ENCODE measurements around the gene VIPAS39.
"Not testable (repeated sequence)": the region's sequence is repeated elsewhere in the genome, so short reads cannot be mapped to it uniquely, and the experiment has no call there.

The VIPAS39 gene

GRCh38 chr14:77470224-77470870 is 12.9 kb upstream of the VIPAS39 start:
- DNase-seq (ENCODE audit: low spot score) = no peak

GRCh38 chr14:77469539-77469938 is 12.1 kb upstream of the VIPAS39 start:
- no peak for DNase-seq (ENCODE audit: low spot score)

GRCh38 chr14:77469067-77469505 is 11.7 kb upstream of the VIPAS39 start:
- DNase-seq (ENCODE audit: low spot score) = no peak

- no peak for DNase-seq (ENCODE audit: low spot score)
These were observed 10.4 kb upstream of the VIPAS39 start for GRCh38 chr14:77467801-77468200.

- peak; percentile 64 for DNase-seq (ENCODE audit: low spot score)
These were observed 1.8 kb upstream of the VIPAS39 start for GRCh38 chr14:77459072-77459723.

- peak; percentile 13 for DNase-seq (ENCODE audit: low spot score)
These were observed 999 bp upstream of the VIPAS39 start for GRCh38 chr14:77458249-77458950.

GRCh38 chr14:77457115-77457521 is 283 bp downstream of the VIPAS39 start:
- DNase-seq (ENCODE audit: low spot score) = no peak

GRCh38 chr14:77455966-77456640 is 1.3 kb downstream of the VIPAS39 start:
- DNase-seq (ENCODE audit: low spot score) = no peak

- DNase-seq (ENCODE audit: low spot score) = no peak
These were observed 15.2 kb downstream of the VIPAS39 start for GRCh38 chr14:77442196-77442595.

GRCh38 chr14:77439861-77440260 is 17.5 kb downstream of the VIPAS39 start:
- no peak for DNase-seq (ENCODE audit: low spot score)

- no peak for DNase-seq (ENCODE audit: low spot score)
These were observed 18.8 kb downstream of the VIPAS39 start for GRCh38 chr14:77438596-77438995.

- DNase-seq (ENCODE audit: low spot score) = no peak
These were observed 21.4 kb downstream of the VIPAS39 start for GRCh38 chr14:77436042-77436441.

- no peak for DNase-seq (ENCODE audit: low spot score)
These were observed 31.0 kb downstream of the VIPAS39 start for GRCh38 chr14:77426396-77426795.

- DNase-seq (ENCODE audit: low spot score) = no peak
These were observed 32.5 kb downstream of the VIPAS39 start for GRCh38 chr14:77424862-77425261.

GRCh38 chr14:77423423-77423822 is 34.0 kb downstream of the VIPAS39 start, which contains the start of gene NOXRED1:
Gene NOXRED1, minus strand, starts transcription at chr14:77423523. Its CDS starts 634 bp downstream, at chr14:77422889.
- no peak for DNase-seq (ENCODE audit: low spot score)

GRCh38 chr14:77421201-77421600 is 36.2 kb downstream of the VIPAS39 start:
- DNase-seq (ENCODE audit: low spot score) = no peak

GRCh38 chr14:77416836-77417235 is 40.6 kb downstream of the VIPAS39 start:
- DNase-seq (ENCODE audit: low spot score) = no peak

GRCh38 chr14:77416098-77416497 is 41.3 kb downstream of the VIPAS39 start:
- not testable (repeated sequence) for DNase-seq (ENCODE audit: low spot score)

GRCh38 chr14:77415403-77416030 is 41.9 kb downstream of the VIPAS39 start:
- not testable (repeated sequence) for DNase-seq (ENCODE audit: low spot score)

- no peak for DNase-seq (ENCODE audit: low spot score)
These were observed 48.3 kb downstream of the VIPAS39 start for GRCh38 chr14:77409131-77409533.

GRCh38 chr14:77407158-77407557 is 50.2 kb downstream of the VIPAS39 start:
- DNase-seq (ENCODE audit: low spot score) = no peak

- no peak for DNase-seq (ENCODE audit: low spot score)
These were observed 50.7 kb downstream of the VIPAS39 start for GRCh38 chr14:77406718-77407117.
